GM19395 (cell line): Measurements from ENCODE around the gene PARD3.

Experiments
- ATAC-seq: cut with Tn5 transposase; IDR thresholded peaks from one replicate; pipeline ENCODE4 v1.9.1; 2021; ENCODE audit warnings: mild to moderate bottlenecking, moderate library complexity; ENCODE audit not compliant: unreplicated experiment

PARD3 gene

GRCh38 chr10:34629084-34629483 lies 186.0 kb downstream of the PARD3 start:
- ATAC-seq: no peak

GRCh38 chr10:34628174-34628796 lies 186.8 kb downstream of the PARD3 start:
- ATAC-seq: no peak

- ATAC-seq: no peak
Observed at GRCh38 chr10:34627741-34628140, 187.4 kb downstream of the PARD3 start.

- ATAC-seq: no peak
Observed at GRCh38 chr10:34627331-34627730, 187.8 kb downstream of the PARD3 start.

DNA sequence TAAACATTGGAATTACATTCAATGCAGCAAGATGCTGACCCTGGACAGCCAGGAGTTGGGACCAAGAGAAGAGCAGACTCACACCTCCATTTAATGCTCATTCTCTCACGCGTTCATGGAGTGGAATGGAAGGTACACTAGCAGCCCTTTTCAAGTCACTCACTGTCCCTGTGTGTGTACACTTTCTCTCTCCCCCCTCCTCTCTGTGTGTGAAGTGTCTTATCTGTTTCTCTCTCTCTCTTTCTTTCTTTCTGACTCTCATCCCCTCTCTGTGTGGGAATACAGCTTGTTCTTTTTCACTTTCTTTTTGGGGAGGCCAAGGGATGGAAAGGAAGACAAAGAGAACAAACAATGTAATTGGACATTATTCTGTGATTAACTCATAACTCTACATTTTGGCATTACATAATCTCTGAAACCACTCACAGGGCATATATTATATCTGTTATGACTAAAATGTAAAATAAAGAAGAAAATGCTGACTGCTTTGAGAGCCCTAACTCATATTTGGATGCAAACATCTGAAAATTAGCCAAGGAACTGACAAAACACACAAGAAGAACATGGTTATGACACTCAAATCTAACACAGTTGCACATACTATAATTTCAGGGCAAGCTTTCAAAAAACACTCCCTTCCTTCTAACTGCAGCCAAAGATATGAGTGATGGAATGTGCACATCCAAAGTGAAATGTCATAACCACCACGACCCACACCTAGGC lies 188.8 kb downstream of the PARD3 start:
- ATAC-seq: no peak

DNA sequence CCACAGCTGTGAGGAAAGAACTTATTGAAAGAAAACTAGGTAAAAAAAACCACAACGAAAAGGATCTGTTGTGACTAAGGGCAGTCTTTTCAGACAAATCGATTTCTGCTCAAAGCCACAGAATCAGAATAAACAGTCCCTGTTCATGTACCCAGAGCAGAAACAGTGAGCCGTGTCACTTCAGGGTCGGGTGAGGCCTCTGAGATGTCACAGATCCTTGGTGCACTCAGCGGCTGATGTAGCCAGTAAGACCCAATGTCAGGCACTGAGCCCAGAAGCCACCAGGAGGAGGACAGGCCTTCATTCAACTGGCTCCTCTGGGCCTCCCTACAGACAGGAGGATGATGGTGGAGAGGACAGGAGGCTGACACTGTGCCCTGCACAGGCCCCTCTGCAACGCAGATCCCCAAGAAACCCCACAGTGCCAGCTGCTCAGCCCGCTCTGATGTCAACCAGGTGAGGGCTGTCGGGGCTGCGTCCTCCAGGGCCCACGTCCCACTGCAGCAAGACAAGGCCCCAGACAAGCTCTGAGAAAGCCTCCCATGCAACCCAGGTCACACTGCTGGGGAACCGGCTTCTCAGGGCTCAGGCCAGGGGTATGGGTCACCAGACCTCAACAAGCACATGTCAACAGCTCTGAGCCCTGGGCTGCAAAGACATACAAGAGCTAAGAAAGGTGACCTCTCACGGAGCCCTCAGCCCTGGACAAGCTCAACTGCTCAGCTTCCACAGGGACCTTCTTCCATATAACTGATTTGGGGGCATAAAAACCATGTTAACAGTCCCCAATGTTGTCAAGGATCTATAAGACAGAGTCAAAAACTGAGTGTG lies 190.6 kb downstream of the PARD3 start:
- ATAC-seq: no peak

DNA sequence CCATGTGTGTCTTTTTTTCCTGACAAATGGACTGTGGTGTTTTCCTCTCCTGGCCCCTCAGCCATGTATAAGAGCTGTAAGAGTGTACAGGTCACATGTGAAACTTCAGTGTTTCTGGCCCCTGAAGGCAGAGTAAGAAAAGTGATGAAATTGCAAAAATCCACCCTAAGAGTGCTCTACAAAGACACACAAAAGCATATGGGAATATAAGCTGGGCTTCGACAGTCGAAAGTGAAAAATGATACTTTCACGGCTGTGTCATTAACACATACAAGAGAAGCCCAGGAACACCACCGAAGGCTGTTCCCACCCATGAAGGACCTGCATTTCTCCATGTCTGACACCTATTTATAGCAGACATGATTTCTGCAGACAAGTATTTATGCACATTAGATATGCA lies 192.2 kb downstream of the PARD3 start:
- no peak for ATAC-seq

- ATAC-seq: no peak
Observed at GRCh38 chr10:34618611-34619010, 196.5 kb downstream of the PARD3 start.

- ATAC-seq: no peak
Observed at GRCh38 chr10:34615770-34616169, 199.3 kb downstream of the PARD3 start.

- ATAC-seq: no peak
Observed at GRCh38 chr10:34613491-34613890, 201.6 kb downstream of the PARD3 start.

DNA sequence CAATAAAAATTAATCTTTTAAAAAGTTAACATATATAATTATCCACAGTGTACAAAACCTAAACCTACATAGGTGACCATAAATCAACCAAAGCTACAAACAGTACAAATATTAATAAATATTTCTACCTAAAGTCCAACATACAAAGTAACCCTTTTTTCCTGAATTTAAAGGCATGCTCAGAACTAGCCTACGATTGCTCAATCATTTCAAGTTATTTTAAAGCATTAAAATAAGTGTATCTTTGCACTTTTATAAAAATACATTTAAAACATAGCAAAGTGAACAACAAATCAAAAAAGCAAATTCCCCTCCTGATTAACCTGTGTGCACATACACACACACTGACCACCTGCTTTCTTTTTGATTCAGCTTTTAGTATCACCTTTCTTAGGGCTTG lies 202.2 kb downstream of the PARD3 start:
- no peak for ATAC-seq

DNA sequence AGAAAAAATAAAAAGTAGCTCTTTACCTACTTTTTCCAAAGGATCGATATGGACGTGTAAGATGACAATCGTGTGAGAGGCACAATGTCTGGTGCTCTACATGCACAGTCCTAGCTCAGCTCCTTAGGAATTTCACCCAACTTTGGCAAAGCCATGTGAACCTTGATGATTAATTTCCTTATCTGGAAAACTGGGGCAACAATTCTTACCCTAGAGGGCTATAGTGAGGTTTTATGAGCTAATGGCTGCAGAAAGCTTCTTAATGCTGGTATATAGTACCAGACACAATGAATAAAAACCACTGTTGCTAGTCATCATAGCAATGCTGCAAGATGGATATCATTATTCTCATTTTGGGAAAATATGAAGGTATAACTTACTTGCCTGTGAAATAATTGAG lies 202.7 kb downstream of the PARD3 start:
- no peak for ATAC-seq

GRCh38 chr10:34609287-34609940 lies 205.7 kb downstream of the PARD3 start:
- ATAC-seq: no peak

DNA sequence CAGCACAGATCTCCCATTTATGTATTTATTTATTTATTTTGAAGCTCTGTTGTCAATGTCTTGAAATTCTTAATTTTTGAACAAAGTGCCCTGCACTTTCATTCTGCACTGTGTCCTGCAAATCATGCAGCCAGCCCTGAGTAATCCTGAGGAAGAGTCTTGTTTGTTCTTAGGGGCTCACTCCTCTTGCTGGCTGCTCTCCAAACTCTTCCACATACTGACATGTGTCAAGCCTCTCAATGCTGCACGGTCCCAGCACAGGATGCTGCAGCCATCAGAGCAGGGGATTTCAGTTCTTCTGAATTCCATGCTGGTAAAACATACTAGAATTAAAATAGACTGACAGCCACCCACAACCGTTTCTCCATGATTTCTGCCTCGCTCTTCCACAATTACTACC lies 207.2 kb downstream of the PARD3 start:
- ATAC-seq: no peak

DNA sequence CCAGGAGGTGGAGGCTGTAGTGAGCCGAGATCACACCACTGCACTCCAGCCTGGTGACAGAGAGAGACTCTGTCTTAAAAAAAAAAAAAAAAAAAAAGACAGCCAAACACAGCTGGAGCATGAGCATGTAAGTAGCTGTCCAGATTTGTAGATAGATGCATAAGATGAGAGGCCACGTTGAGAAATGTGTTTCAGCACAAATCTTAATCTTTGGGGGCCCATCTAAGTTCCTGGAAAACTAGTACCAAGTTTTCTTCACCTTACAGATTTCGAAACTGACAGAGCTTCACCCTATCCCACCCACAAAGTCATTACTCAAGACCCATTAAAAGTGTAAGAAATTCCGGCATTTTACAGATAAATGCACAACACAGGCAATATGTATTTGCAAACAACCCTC lies 208.2 kb downstream of the PARD3 start:
- ATAC-seq: no peak

- ATAC-seq: no peak
Observed at GRCh38 chr10:34602478-34602877, 212.6 kb downstream of the PARD3 start.

- ATAC-seq: no peak
Observed at GRCh38 chr10:34601691-34602090, 213.4 kb downstream of the PARD3 start.

DNA sequence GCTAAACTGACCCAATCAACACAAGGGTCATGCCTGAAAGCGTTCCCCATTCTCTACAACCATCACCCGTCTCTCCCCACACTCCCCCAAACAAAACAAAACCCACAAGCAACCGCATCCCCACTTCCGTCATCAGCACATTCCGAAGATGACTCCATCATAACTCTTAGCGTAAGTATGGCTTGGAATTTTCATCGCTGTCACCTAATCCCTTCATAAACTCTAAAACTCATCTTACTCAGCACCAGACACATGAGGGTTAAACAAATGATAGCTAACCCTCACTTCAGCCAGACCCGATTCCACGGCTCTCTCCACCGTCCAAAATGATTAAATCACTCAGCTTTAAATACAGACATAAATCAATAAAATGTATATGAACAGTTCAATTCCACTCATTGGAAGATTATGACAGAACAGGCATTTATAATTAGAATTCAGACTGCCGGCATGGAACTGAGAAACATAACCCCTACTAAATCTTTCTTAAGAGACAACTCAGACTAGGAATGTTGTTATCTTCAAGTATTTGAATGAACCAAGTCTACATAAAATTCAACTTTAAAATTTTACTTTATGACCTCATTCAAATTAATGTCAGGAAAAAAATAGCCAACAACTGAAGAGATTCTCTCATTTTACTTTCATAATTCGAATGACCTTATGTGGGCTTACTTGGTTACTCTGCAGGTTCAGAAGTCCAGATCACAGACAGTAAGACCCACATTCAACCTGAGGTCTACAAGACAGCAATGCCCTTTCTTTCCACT lies 215.9 kb downstream of the PARD3 start:
- ATAC-seq: no peak

- ATAC-seq: no peak
Observed at GRCh38 chr10:34596351-34596750, 218.7 kb downstream of the PARD3 start.

DNA sequence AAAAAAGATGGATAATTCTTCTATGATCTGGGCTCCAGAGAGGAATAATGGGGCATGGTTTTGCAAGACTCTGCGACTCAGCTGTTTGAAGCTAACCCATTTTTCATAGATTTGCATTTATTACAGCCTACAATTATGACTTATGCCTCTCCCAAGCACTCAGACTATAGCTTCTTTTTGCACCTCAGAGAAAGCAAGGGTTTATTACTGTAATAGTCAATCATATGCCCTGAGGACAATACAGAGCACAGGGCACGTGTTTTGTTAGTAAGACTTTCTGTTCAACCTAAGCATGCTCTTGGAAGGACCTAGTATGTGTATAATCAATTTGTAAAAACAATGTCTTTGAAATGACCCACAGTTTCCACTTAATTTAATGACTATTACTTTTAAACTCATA lies 221.2 kb downstream of the PARD3 start:
- no peak for ATAC-seq
